ENCODE results near the gene OR1A2.
A peak's percentile ranks its signal among the peaks of the same experiment; 100 is the strongest.
"Not testable (repeated sequence)": the region's sequence is repeated elsewhere in the genome, so short reads cannot be mapped to it uniquely, and the experiment has no call there.

OR1A2 gene

DNA sequence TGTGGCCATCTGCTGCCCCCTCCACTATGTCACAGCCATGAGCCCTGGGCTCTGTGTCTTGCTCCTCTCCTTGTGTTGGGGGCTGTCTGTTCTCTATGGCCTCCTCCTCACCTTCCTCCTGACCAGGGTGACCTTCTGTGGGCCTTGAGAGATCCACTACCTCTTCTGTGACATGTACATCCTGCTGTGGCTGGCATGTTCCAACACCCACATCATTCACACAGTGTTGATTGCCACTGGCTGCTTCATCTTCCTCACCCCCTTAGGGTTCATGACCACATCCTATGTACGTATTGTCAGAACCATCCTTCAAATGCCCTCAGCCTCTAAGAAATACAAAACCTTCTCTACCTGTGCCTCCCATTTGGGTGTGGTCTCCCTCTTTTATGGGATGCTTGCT lies 43.7 kb downstream of the OR1A2 start:
- H3K4me3 ChIP-seq (ENCODE audit: control insufficient read depth in 1 of 7, extremely low read depth in 1 of 7, insufficient read depth in 4 of 7, low read depth in 2 of 7, low read length in 6 of 7); CTCF ChIA-PET; DNase-seq; POLR2A ChIA-PET; H3K9me3 ChIP-seq (ENCODE audit: control extremely low read depth in 1 of 5, control insufficient read depth in 4 of 5, insufficient read depth in 2 of 5, low read depth in 1 of 5, low read length in 4 of 5); H3K27me3 ChIP-seq (replicated peaks in 2 of 5; ENCODE audit: control insufficient read depth in 4 of 5, insufficient read depth in 5 of 5, low read length in 4 of 5); H3K27ac ChIP-seq (ENCODE audit: insufficient read depth in 1 of 2, low read depth in 1 of 2, low read length in 2 of 2, poor library complexity in 1 of 2, severe bottlenecking in 2 of 2); H3K36me3 ChIP-seq (ENCODE audit: control insufficient read depth in 4 of 4, insufficient read depth in 4 of 4, low read length in 3 of 4); H3K4me1 ChIP-seq (ENCODE audit: control extremely low read depth in 1 of 4, control insufficient read depth in 4 of 4, insufficient read depth in 4 of 4, low read length in 3 of 4): not testable (repeated sequence)
- no CpG with 5 or more reads among the region's 1 CpG for WGBS (ENCODE audit: insufficient coverage)

DNA sequence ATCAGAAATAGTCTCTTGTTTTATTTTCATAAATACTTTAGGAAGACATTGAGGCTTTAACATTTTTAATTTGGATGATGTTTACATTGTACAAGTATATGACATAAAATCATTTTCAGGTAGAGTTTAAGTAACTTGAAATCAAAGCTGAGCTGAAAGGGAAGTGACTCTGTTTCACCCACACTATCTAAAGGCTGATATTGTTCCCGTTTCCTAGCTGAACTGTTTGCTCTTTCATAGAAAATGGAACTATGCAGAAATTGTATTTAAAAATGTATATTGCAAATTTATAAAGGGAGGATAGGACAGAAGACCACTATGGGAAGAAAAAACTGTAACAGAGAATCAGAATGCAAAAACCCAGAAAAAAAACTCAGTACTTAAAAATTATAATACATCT lies 47.5 kb downstream of the OR1A2 start:
- no CpG with 5 or more reads among the region's 1 CpG for WGBS (ENCODE audit: insufficient coverage)
- H3K36me3 ChIP-seq (ENCODE audit: control insufficient read depth in 4 of 4, insufficient read depth in 4 of 4, low read length in 3 of 4); POLR2A ChIA-PET; CTCF ChIA-PET; H3K4me3 ChIP-seq (ENCODE audit: control insufficient read depth in 1 of 7, extremely low read depth in 1 of 7, insufficient read depth in 4 of 7, low read depth in 2 of 7, low read length in 6 of 7); H3K27me3 ChIP-seq (replicated peaks in 2 of 5; ENCODE audit: control insufficient read depth in 4 of 5, insufficient read depth in 5 of 5, low read length in 4 of 5); H3K4me1 ChIP-seq (ENCODE audit: control extremely low read depth in 1 of 4, control insufficient read depth in 4 of 4, insufficient read depth in 4 of 4, low read length in 3 of 4); H3K9me3 ChIP-seq (ENCODE audit: control extremely low read depth in 1 of 5, control insufficient read depth in 4 of 5, insufficient read depth in 2 of 5, low read depth in 1 of 5, low read length in 4 of 5); H3K27ac ChIP-seq (ENCODE audit: insufficient read depth in 1 of 2, low read depth in 1 of 2, low read length in 2 of 2, poor library complexity in 1 of 2, severe bottlenecking in 2 of 2): not testable (repeated sequence)
- DNase-seq: peak in 1 of 3 donors; percentile 17

All from common myeloid progenitor, CD34-positive (primary cell).